Measurements from ENCODE around the gene MYO3B. TPM values are rescaled to one million over a fixed set of nuclear protein-coding genes. Genes with fewer than 3 reads are reported as not detected.

MYO3B gene
- total and polyA plus RNA-seq, 2 donors, result 0.64 to 0.71 TPM

GRCh38 chr2:170454471-170455372, 276.8 kb downstream of the MYO3B start:
- Histone ChIP-seq H3K9me3 (ENCODE audit: control insufficient read depth in 2 of 2, insufficient read depth in 1 of 2, low read length in 1 of 2) (peaks cover 0 to 4% of the 10 kb centered on the region in 2 donors), H3K4me3 (ENCODE audit: low read length in 2 of 2) (no peak overlapping the region), H3K4me1 (ENCODE audit: control insufficient read depth in 2 of 2, insufficient read depth in 2 of 2, low read length in 2 of 2) (no peaks in the 10 kb centered on the region), H3K36me3 (ENCODE audit: control insufficient read depth in 2 of 2, insufficient read depth in 2 of 2, low read length in 1 of 2) (no peaks in the 10 kb centered on the region), H3K27me3 (ENCODE audit: control insufficient read depth in 2 of 2, insufficient read depth in 1 of 2, low read length in 1 of 2) (no peaks in the 10 kb centered on the region), H3K27ac (ENCODE audit: low read depth in 1 of 2, low read length in 1 of 2) (no peak overlapping the region)
- WGBS, result 98% methylated on average over 7 of the region's 7 CpGs
- no peak for DNase-seq (ENCODE audit: low read depth in 6 of 9, low spot score in 9 of 9)

GRCh38 chr2:170455617-170456426, 277.9 kb downstream of the MYO3B start:
- DNase-seq (ENCODE audit: low read depth in 6 of 9, low spot score in 9 of 9), result no peak
- no peak overlapping the region for H3K4me3 ChIP-seq (ENCODE audit: low read length in 2 of 2)
- WGBS, result 86% methylated on average over 5 of the region's 5 CpGs
- H3K9me3 ChIP-seq (ENCODE audit: control insufficient read depth in 2 of 2, insufficient read depth in 1 of 2, low read length in 1 of 2), result peaks cover 0 to 4% of the 10 kb centered on the region in 2 donors
- no peak overlapping the region for H3K27ac ChIP-seq (ENCODE audit: low read depth in 1 of 2, low read length in 1 of 2)
- H3K27me3 ChIP-seq (ENCODE audit: control insufficient read depth in 2 of 2, insufficient read depth in 1 of 2, low read length in 1 of 2), result no peaks in the 10 kb centered on the region
- no peaks in the 10 kb centered on the region for H3K4me1 ChIP-seq (ENCODE audit: control insufficient read depth in 2 of 2, insufficient read depth in 2 of 2, low read length in 2 of 2)
- H3K36me3 ChIP-seq (ENCODE audit: control insufficient read depth in 2 of 2, insufficient read depth in 2 of 2, low read length in 1 of 2), result no peaks in the 10 kb centered on the region

- no peak overlapping the region for H3K4me3 ChIP-seq (ENCODE audit: low read length in 2 of 2)
- no peaks in the 10 kb centered on the region for H3K36me3 ChIP-seq (ENCODE audit: control insufficient read depth in 2 of 2, insufficient read depth in 2 of 2, low read length in 1 of 2)
- DNase-seq (ENCODE audit: low read depth in 6 of 9, low spot score in 9 of 9), result no peak
- H3K9me3 ChIP-seq (ENCODE audit: control insufficient read depth in 2 of 2, insufficient read depth in 1 of 2, low read length in 1 of 2), result peaks cover 0 to 4% of the 10 kb centered on the region in 2 donors
- 96% methylated on average over 3 of the region's 3 CpGs for WGBS
- no peaks in the 10 kb centered on the region for H3K4me1 ChIP-seq (ENCODE audit: control insufficient read depth in 2 of 2, insufficient read depth in 2 of 2, low read length in 2 of 2)
- no peaks in the 10 kb centered on the region for H3K27me3 ChIP-seq (ENCODE audit: control insufficient read depth in 2 of 2, insufficient read depth in 1 of 2, low read length in 1 of 2)
- no peak overlapping the region for H3K27ac ChIP-seq (ENCODE audit: low read depth in 1 of 2, low read length in 1 of 2)
Measured at GRCh38 chr2:170456914-170457313, 279.0 kb downstream of the MYO3B start.

- Histone ChIP-seq H3K36me3 (ENCODE audit: control insufficient read depth in 2 of 2, insufficient read depth in 2 of 2, low read length in 1 of 2) (no peaks in the 10 kb centered on the region), H3K27ac (ENCODE audit: low read depth in 1 of 2, low read length in 1 of 2) (no peak overlapping the region), H3K9me3 (ENCODE audit: control insufficient read depth in 2 of 2, insufficient read depth in 1 of 2, low read length in 1 of 2) (peaks cover 0 to 4% of the 10 kb centered on the region in 2 donors), H3K4me1 (ENCODE audit: control insufficient read depth in 2 of 2, insufficient read depth in 2 of 2, low read length in 2 of 2) (no peaks in the 10 kb centered on the region), H3K4me3 (ENCODE audit: low read length in 2 of 2) (no peak overlapping the region), H3K27me3 (ENCODE audit: control insufficient read depth in 2 of 2, insufficient read depth in 1 of 2, low read length in 1 of 2) (no peaks in the 10 kb centered on the region)
- 97% methylated on average over 9 of the region's 9 CpGs for WGBS
- DNase-seq (ENCODE audit: low read depth in 6 of 9, low spot score in 9 of 9), result no peak
Measured at GRCh38 chr2:170457742-170458141, 279.8 kb downstream of the MYO3B start.

- DNase-seq (ENCODE audit: low read depth in 6 of 9, low spot score in 9 of 9), result no peak
- 96% methylated on average over 4 of the region's 4 CpGs for WGBS
- no peaks in the 10 kb centered on the region for H3K4me1 ChIP-seq (ENCODE audit: control insufficient read depth in 2 of 2, insufficient read depth in 2 of 2, low read length in 2 of 2)
Measured at GRCh38 chr2:170461889-170462288, 283.9 kb downstream of the MYO3B start.

GRCh38 chr2:170462433-170463205, 284.7 kb downstream of the MYO3B start:
- WGBS, result 81% methylated on average over 8 of the region's 8 CpGs
- H3K27me3 ChIP-seq (ENCODE audit: control insufficient read depth in 2 of 2, insufficient read depth in 1 of 2, low read length in 1 of 2), result no peaks in the 10 kb centered on the region
- no peak overlapping the region for H3K27ac ChIP-seq (ENCODE audit: low read depth in 1 of 2, low read length in 1 of 2)
- peaks cover 0 to 4% of the 10 kb centered on the region in 2 donors for H3K9me3 ChIP-seq (ENCODE audit: control insufficient read depth in 2 of 2, insufficient read depth in 1 of 2, low read length in 1 of 2)
- no peak for DNase-seq (ENCODE audit: low read depth in 6 of 9, low spot score in 9 of 9)
- H3K4me3 ChIP-seq (ENCODE audit: low read length in 2 of 2), result no peak overlapping the region
- H3K4me1 ChIP-seq (ENCODE audit: control insufficient read depth in 2 of 2, insufficient read depth in 2 of 2, low read length in 2 of 2), result no peaks in the 10 kb centered on the region
- H3K36me3 ChIP-seq (ENCODE audit: control insufficient read depth in 2 of 2, insufficient read depth in 2 of 2, low read length in 1 of 2), result no peaks in the 10 kb centered on the region

More at GRCh38 chr2:170461889-170462288, 283.9 kb downstream of the MYO3B start:
- Histone ChIP-seq H3K4me3 (ENCODE audit: low read length in 2 of 2) (no peak overlapping the region), H3K27ac (ENCODE audit: low read depth in 1 of 2, low read length in 1 of 2) (no peak overlapping the region), H3K27me3 (ENCODE audit: control insufficient read depth in 2 of 2, insufficient read depth in 1 of 2, low read length in 1 of 2) (no peaks in the 10 kb centered on the region), H3K9me3 (ENCODE audit: control insufficient read depth in 2 of 2, insufficient read depth in 1 of 2, low read length in 1 of 2) (peaks cover 0 to 4% of the 10 kb centered on the region in 2 donors), H3K36me3 (ENCODE audit: control insufficient read depth in 2 of 2, insufficient read depth in 2 of 2, low read length in 1 of 2) (no peaks in the 10 kb centered on the region)

GRCh38 chr2:170463206-170463537, 285.2 kb downstream of the MYO3B start:
- no peaks in the 10 kb centered on the region for H3K36me3 ChIP-seq (ENCODE audit: control insufficient read depth in 2 of 2, insufficient read depth in 2 of 2, low read length in 1 of 2)
- H3K4me1 ChIP-seq (ENCODE audit: control insufficient read depth in 2 of 2, insufficient read depth in 2 of 2, low read length in 2 of 2), result no peaks in the 10 kb centered on the region
- 96% methylated on average over 4 of the region's 4 CpGs for WGBS
- no peak overlapping the region for H3K27ac ChIP-seq (ENCODE audit: low read depth in 1 of 2, low read length in 1 of 2)
- H3K27me3 ChIP-seq (ENCODE audit: control insufficient read depth in 2 of 2, insufficient read depth in 1 of 2, low read length in 1 of 2), result no peaks in the 10 kb centered on the region
- DNase-seq (ENCODE audit: low read depth in 6 of 9, low spot score in 9 of 9), result no peak
- H3K4me3 ChIP-seq (ENCODE audit: low read length in 2 of 2), result no peak overlapping the region
- peaks cover 0 to 4% of the 10 kb centered on the region in 2 donors for H3K9me3 ChIP-seq (ENCODE audit: control insufficient read depth in 2 of 2, insufficient read depth in 1 of 2, low read length in 1 of 2)

GRCh38 chr2:170464268-170464667, 286.3 kb downstream of the MYO3B start:
- Histone ChIP-seq H3K4me3 (ENCODE audit: low read length in 2 of 2) (no peak overlapping the region), H3K4me1 (ENCODE audit: control insufficient read depth in 2 of 2, insufficient read depth in 2 of 2, low read length in 2 of 2) (no peaks in the 10 kb centered on the region), H3K27ac (ENCODE audit: low read depth in 1 of 2, low read length in 1 of 2) (no peak overlapping the region), H3K9me3 (ENCODE audit: control insufficient read depth in 2 of 2, insufficient read depth in 1 of 2, low read length in 1 of 2) (peaks cover 0 to 4% of the 10 kb centered on the region in 2 donors), H3K36me3 (ENCODE audit: control insufficient read depth in 2 of 2, insufficient read depth in 2 of 2, low read length in 1 of 2) (no peaks in the 10 kb centered on the region), H3K27me3 (ENCODE audit: control insufficient read depth in 2 of 2, insufficient read depth in 1 of 2, low read length in 1 of 2) (no peaks in the 10 kb centered on the region)
- WGBS, result 95% methylated on average over 5 of the region's 5 CpGs
- no peak for DNase-seq (ENCODE audit: low read depth in 6 of 9, low spot score in 9 of 9)
